Stomach smooth muscle (tissue), 2 donors: ENCODE data around the gene RPP25L.
A peak's percentile ranks its signal among the peaks of the same experiment; 100 is the strongest.

Experiments
- H3K27ac ChIP-seq: one replicate; pipeline ENCODE4 v1.7.0; 2013; ENCODE audit warnings: mild to moderate bottlenecking, low read length, inconsistent platforms
- H3K27me3 ChIP-seq, 2 donors: one replicate each; pipeline ENCODE4 v1.7.0; 2013; ENCODE audit warnings: low read length in 2 of 2; ENCODE audit not compliant: insufficient read depth in 2 of 2, control insufficient read depth in 1 of 2
- H3K36me3 ChIP-seq, 2 donors: one replicate each; pipeline ENCODE4 v1.7.0; 2013; ENCODE audit warnings: low read length in 2 of 2; ENCODE audit not compliant: control insufficient read depth in 2 of 2, insufficient read depth in 2 of 2
- H3K4me1 ChIP-seq: one replicate; pipeline ENCODE4 v1.7.0; 2013; ENCODE audit warnings: low read length; ENCODE audit not compliant: control insufficient read depth, insufficient read depth
- H3K4me3 ChIP-seq, 2 donors: one replicate each; pipeline ENCODE4 v1.7.0; 2013; ENCODE audit warnings: low read length in 2 of 2
- H3K9ac ChIP-seq, 2 donors: one replicate each; pipeline ENCODE4 v1.7.0; 2013; ENCODE audit warnings: low read length in 2 of 2, mild to moderate bottlenecking in 1 of 2
- H3K9me3 ChIP-seq, 2 donors: one replicate each; pipeline ENCODE4 v1.7.0; 2013; ENCODE audit warnings: low read length in 2 of 2; ENCODE audit not compliant: control insufficient read depth in 2 of 2
- donor health status: healthy.
- donor health status: Pancreatic carcinoma.

RPP25L gene

DNA sequence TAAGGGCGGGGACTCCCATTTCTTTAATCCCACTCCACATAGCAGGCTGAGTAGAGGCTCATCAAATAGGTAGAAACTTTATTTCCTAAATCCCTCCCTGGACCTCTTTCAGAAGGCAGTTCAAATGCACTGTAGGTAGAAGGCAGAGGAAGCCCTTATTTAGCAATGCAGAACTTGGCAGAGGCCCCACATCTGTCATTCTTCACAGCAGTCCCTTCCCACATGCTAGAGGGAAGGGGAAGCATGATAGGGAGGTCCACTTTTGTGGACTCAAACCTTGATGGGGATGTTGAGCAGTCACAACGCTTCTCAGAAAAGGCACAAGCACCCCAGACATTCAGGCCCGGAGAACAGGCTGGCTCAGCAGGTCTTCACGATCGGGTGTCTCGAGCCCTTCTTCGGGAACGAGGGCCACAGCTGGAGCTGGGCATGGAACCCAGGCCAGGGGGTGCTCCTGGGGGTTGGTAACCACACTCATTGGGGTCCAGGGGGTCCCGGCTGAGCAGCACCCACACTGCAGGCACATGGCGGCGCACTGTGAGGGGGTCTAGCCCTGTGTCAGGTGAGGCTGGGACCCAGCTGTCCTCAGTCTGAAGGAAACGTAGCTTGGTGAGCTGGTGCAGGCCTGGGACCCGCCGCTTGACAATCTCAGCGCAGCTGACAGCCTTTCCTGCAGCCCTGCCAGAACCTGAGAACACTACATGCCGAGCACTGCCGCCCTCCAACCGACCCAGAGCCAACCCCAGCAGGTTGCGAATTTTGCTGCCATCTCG is 1.3 kb downstream of the RPP25L start:
- H3K36me3 ChIP-seq = peaks cover 4 to 17% of the 10 kb centered on the region in 2 donors
- peak overlapping the region in 1 of 2 donors; percentile 95 for H3K9ac ChIP-seq
- H3K4me1 ChIP-seq = peaks cover 26% of the 10 kb centered on the region
- H3K27me3 ChIP-seq = peaks cover 0 to 2% of the 10 kb centered on the region in 2 donors
- H3K4me3 ChIP-seq = peak overlapping the region; percentile 86 to 90
- no peak overlapping the region for H3K27ac ChIP-seq
- H3K9me3 ChIP-seq = no peaks in the 10 kb centered on the region

DNA sequence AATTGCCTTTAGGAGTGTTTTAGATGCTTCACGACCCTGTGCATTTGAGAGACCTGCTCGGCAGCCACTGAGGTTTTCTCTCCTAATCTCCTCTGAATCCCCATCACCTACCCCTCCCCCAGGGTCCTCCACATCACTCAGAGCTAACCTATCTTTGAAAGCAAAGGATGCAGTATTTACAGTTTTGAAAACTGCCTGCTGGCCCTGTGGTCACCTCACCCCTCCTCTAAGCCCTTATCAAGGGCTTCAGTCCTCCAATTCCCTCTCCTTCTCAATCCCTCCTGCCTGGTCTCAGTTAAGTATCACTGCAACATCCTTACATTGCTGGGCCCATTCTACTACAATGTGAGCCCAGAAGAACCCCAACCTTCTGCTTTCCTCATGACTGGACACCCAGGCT is 4.6 kb downstream of the RPP25L start:
- Histone ChIP-seq H3K36me3 (peaks cover 0 to 2% of the 10 kb centered on the region in 2 donors), H3K4me3 (no peak overlapping the region), H3K27ac (no peak overlapping the region), H3K27me3 (peaks cover 0 to 2% of the 10 kb centered on the region in 2 donors), H3K9me3 (no peaks in the 10 kb centered on the region), H3K9ac (no peak overlapping the region), H3K4me1 (peaks cover 17% of the 10 kb centered on the region)

DNA sequence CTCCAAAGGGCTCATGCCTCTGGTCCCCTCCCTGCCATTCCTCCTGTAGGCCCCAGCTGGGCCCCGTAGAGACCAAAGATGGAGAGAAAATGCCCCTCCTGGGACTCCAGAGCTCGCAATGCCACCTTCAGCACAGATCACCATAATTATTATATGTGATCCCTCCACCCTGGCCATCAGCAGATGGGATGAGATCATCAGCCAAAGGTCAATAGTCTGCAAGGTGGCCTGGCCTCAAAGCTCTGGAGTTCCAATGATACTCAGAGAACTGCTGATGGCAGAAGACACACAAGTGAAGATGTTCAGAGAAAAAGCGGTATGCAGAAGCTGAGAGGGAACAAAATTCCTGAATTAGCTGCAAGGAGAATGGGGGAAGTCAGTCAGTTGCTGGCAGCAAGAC is 5.0 kb downstream of the RPP25L start:
- peaks cover 13% of the 10 kb centered on the region for H3K4me1 ChIP-seq
- peaks cover 0 to 2% of the 10 kb centered on the region in 2 donors for H3K27me3 ChIP-seq
- no peak overlapping the region for H3K9ac ChIP-seq
- H3K27ac ChIP-seq = no peak overlapping the region
- H3K4me3 ChIP-seq = no peak overlapping the region
- peaks cover 0 to 2% of the 10 kb centered on the region in 2 donors for H3K36me3 ChIP-seq
- H3K9me3 ChIP-seq = no peaks in the 10 kb centered on the region

DNA sequence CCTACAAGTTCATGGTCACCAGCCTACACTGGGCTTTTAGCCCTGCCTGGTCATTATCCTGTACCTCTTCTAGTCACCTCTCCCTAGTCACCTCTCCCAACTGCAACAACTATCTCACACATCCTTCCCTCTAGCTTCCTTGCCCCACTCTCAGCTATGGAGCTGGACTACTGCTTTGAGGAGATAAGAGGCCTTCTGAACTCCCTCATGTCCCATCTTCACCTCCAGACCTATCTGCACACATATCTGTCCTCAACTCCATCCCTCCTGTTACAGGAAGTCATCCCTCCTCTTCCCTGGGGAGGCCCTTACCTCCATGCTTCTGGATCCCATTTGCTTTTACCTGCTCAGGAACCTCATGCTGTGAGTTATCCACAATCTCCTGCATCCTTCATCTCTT is 5.7 kb downstream of the RPP25L start:
- Histone ChIP-seq H3K27me3 (peaks cover 0 to 2% of the 10 kb centered on the region in 2 donors), H3K36me3 (peaks cover 0 to 2% of the 10 kb centered on the region in 2 donors), H3K4me1 (peaks cover 9% of the 10 kb centered on the region), H3K27ac (no peak overlapping the region), H3K9me3 (no peaks in the 10 kb centered on the region), H3K9ac (no peak overlapping the region), H3K4me3 (no peak overlapping the region)

DNA sequence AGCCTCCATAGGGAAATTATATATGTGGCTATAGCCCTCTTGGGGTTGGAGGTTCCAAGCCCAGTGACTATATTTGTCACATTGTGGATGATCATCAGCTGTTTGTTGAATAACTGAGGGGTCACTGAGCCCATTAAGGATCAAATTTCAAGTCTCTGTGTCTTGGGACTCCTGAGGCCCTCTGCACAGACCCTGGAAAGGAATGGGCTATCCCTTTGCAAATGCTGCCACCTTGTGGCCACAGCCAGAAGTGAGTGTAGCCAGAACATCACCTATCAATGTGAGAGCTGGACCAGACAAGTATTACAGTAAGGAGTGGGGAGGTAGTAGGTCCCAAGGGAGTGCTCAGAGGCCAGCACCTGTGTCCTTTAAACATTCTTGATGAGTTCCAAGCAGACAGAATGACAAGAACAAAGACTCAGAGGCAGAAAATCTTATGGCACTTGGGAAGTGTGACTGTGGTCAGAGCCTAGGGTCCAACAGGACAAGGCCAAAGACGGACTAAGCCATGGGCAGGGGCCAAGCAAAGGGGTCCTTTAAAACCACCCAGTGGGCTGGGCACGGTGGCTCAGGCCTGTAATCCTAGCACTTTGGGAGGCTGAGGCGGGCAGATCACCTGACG is 8.2 kb downstream of the RPP25L start:
- no peak overlapping the region for H3K9ac ChIP-seq
- H3K27ac ChIP-seq = no peak overlapping the region
- peaks cover 0 to 6% of the 10 kb centered on the region in 2 donors for H3K27me3 ChIP-seq
- no peak overlapping the region for H3K4me3 ChIP-seq
- H3K36me3 ChIP-seq = no peaks in the 10 kb centered on the region
- no peaks in the 10 kb centered on the region for H3K4me1 ChIP-seq
- no peaks in the 10 kb centered on the region for H3K9me3 ChIP-seq

DNA sequence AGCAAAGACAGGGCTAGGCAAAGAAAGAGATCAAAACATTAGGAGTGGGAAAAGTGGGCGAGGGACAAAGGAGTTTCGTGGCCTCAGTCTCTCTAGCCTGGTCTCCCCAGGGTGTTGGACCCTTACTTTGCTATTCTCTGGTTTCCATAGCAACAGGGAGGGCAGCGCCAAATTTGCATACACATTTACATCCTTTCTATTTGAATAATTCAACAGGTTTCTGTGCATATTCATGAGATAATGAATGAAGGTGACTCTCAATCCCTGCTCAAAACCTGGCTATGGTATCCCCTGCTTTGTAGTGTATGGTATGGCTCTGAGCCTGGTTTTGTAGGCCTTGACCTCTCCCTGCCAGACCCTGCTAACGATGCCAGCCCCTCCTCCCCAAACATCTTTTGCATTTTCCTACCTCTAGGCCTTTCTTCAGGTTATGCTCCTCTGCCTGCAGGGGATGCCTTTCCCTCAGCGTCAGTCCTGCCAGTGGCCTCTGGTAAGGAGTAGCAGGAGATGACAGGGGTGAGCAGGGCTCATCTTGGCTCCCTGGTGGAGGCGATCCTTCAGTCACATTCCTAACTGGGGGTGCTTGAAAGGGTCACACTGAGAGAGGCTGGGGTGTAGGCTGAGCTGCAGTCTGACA is 9.8 kb downstream of the RPP25L start:
- no peaks in the 10 kb centered on the region for H3K4me1 ChIP-seq
- no peak overlapping the region for H3K27ac ChIP-seq
- no peak overlapping the region for H3K4me3 ChIP-seq
- no peaks in the 10 kb centered on the region for H3K36me3 ChIP-seq
- no peaks in the 10 kb centered on the region for H3K9me3 ChIP-seq
- no peak overlapping the region for H3K9ac ChIP-seq
- peaks cover 0 to 6% of the 10 kb centered on the region in 2 donors for H3K27me3 ChIP-seq

DNA sequence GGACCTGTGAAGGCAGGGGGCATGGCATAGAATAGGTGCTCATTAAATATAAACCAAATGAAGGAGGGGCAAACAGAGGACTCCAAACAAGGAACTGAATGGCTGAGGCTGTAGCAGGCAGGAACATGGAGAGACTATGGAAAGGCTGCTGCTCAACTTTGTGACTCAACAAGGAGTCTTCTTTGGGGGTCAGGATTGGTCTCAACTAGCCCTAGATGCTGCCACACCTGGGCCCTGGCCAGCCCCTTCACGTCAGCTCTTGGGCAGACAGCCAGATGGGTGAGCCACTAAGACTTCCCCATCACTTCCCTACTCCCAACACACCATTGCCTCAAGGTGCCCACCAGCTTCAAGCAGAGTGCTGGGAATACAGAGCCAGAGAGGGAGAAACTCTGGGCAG is 11.0 kb downstream of the RPP25L start:
- Histone ChIP-seq H3K27ac (no peak overlapping the region), H3K27me3 (peaks cover 0 to 6% of the 10 kb centered on the region in 2 donors), H3K4me1 (no peaks in the 10 kb centered on the region), H3K9me3 (no peaks in the 10 kb centered on the region), H3K4me3 (no peak overlapping the region), H3K36me3 (no peaks in the 10 kb centered on the region), H3K9ac (no peak overlapping the region)

DNA sequence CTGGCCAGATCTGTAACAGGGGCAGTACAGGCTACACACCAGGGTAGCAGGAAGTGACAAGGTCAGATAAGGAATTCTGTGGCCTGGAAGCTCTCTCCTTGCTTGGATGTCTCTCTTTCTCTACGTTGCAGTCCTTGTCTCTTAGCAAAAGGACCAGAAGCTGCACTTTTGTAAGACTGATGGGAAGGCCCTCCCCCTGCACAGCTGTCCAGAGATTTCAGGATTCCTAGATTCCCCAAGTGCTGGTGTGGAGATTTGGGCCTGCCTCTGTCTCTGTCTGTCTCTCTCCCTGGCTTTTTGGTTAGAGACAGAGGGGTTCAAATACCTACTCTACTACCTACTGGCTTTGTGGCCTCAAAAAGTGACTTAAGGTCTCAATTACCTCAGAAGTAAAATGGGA is 12.4 kb downstream of the RPP25L start:
- Histone ChIP-seq H3K9me3 (no peaks in the 10 kb centered on the region), H3K4me1 (no peaks in the 10 kb centered on the region), H3K4me3 (no peak overlapping the region), H3K36me3 (no peaks in the 10 kb centered on the region), H3K27ac (no peak overlapping the region), H3K27me3 (peaks cover 0 to 6% of the 10 kb centered on the region in 2 donors), H3K9ac (no peak overlapping the region)

DNA sequence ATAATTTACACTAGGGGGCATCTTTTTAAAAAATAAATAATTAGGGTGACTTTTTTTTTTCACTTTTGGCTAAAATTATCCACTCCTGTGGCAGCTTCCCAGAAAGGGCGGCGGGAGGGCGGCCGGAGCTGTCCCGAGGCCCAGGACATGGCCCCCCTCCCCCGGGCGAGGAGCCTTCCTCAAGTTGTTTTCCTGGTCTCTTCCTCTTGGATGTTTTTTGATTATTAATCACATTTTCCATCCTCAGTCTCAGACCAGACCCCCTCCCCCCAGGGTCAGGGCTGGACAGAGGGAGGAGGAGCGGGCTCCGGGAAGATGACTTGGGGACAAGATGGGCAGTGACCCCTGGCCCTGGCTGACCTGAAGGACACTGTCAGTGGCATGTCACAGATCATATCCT is 17.7 kb downstream of the RPP25L start:
- Histone ChIP-seq H3K4me3 (no peak overlapping the region), H3K27me3 (peaks cover 7 to 9% of the 10 kb centered on the region in 2 donors), H3K4me1 (peaks cover 37% of the 10 kb centered on the region), H3K9me3 (no peaks in the 10 kb centered on the region), H3K27ac (no peak overlapping the region), H3K9ac (no peak overlapping the region), H3K36me3 (no peaks in the 10 kb centered on the region)

DNA sequence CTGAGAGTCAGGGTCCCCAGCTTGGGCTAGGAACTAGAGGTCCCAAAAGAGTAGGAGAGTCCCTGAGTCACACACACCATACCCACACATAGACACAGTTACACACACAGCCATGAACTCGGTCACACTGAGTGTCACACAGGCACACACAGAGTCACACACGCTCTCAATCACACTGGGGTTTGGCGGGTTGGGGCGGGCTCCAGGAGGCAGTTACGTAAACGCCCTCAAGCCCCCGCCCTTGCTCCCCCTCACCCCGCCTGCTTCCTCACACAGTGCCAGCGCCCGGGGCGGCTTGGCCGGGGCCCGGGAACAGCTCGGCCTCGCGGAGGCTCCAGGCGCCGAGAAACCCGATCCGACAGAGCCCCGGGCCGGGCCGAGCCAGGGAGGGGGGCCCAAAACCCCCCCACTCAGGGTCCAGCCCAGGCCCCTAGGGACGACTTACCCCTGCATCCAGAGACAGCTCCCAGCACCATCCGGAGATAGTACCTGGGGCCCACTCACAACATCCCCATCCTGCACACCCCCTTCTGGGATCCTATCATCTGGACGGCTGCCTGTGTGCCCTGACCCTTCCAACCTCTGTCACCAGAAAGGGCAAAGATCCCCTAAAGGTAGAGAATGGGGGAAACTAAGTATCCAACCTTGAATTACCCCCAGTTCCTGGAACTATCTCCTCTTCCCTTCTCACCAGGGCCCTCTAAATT is 18.8 kb downstream of the RPP25L start:
- H3K9ac ChIP-seq = peak overlapping the region in 1 of 2 donors; percentile 21
- peaks cover 18% of the 10 kb centered on the region in 2 donors for H3K27me3 ChIP-seq
- H3K9me3 ChIP-seq = no peaks in the 10 kb centered on the region
- no peak overlapping the region for H3K4me3 ChIP-seq
- peaks cover 44% of the 10 kb centered on the region for H3K4me1 ChIP-seq
- no peaks in the 10 kb centered on the region for H3K36me3 ChIP-seq
- no peak overlapping the region for H3K27ac ChIP-seq
